ENCODE data around the gene NRDC. TPM values are rescaled to one million over a fixed set of nuclear protein-coding genes. Genes with fewer than 3 reads are reported as not detected.

NRDC gene, protein sequence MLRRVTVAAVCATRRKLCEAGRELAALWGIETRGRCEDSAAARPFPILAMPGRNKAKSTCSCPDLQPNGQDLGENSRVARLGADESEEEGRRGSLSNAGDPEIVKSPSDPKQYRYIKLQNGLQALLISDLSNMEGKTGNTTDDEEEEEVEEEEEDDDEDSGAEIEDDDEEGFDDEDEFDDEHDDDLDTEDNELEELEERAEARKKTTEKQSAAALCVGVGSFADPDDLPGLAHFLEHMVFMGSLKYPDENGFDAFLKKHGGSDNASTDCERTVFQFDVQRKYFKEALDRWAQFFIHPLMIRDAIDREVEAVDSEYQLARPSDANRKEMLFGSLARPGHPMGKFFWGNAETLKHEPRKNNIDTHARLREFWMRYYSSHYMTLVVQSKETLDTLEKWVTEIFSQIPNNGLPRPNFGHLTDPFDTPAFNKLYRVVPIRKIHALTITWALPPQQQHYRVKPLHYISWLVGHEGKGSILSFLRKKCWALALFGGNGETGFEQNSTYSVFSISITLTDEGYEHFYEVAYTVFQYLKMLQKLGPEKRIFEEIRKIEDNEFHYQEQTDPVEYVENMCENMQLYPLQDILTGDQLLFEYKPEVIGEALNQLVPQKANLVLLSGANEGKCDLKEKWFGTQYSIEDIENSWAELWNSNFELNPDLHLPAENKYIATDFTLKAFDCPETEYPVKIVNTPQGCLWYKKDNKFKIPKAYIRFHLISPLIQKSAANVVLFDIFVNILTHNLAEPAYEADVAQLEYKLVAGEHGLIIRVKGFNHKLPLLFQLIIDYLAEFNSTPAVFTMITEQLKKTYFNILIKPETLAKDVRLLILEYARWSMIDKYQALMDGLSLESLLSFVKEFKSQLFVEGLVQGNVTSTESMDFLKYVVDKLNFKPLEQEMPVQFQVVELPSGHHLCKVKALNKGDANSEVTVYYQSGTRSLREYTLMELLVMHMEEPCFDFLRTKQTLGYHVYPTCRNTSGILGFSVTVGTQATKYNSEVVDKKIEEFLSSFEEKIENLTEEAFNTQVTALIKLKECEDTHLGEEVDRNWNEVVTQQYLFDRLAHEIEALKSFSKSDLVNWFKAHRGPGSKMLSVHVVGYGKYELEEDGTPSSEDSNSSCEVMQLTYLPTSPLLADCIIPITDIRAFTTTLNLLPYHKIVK
- total RNA-seq = 100 to 1,000 TPM in 3 of 4 donors, 10 to 100 TPM in 1; 92.3 to 141 (median 113) TPM

GRCh38 chr1:51878616-51879336, at the start of gene NRDC:
Gene NRDC, minus strand, starts transcription at chr1:51878727. Its CDS starts 112 bp downstream, at chr1:51878615.
- TF ChIP-seq, protein P1, sequence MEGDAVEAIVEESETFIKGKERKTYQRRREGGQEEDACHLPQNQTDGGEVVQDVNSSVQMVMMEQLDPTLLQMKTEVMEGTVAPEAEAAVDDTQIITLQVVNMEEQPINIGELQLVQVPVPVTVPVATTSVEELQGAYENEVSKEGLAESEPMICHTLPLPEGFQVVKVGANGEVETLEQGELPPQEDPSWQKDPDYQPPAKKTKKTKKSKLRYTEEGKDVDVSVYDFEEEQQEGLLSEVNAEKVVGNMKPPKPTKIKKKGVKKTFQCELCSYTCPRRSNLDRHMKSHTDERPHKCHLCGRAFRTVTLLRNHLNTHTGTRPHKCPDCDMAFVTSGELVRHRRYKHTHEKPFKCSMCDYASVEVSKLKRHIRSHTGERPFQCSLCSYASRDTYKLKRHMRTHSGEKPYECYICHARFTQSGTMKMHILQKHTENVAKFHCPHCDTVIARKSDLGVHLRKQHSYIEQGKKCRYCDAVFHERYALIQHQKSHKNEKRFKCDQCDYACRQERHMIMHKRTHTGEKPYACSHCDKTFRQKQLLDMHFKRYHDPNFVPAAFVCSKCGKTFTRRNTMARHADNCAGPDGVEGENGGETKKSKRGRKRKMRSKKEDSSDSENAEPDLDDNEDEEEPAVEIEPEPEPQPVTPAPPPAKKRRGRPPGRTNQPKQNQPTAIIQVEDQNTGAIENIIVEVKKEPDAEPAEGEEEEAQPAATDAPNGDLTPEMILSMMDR (IDR thresholded peaks at IDR 0.05; ENCODE audit: low read depth) = no peak

DNA sequence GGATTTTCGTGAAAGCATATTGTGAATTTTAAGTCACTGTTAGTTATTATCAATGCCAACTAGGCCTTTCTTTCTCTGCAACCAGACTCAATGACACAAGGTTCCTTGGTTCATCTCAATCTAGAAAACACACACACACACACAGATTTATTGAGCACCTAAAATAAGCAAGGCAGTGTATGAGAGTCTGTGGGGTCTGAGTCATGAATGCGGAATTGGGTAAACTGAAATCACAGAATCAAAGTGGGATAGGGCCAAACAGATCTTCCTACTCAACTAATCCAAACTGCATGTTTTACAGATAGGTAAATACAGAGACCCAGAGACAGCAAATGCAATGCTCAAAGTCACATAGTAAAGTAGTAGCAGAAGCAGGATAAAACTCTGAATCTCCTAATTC, 48.5 kb upstream of the NRDC start:
- TF ChIP-seq, protein P1 (IDR thresholded peaks at IDR 0.05; ENCODE audit: low read depth) = no peak

GRCh38 chr1:51926171-51926812, 47.8 kb upstream of the NRDC start:
- TF ChIP-seq, protein P1 (IDR thresholded peaks at IDR 0.05; ENCODE audit: low read depth) = no peak

DNA sequence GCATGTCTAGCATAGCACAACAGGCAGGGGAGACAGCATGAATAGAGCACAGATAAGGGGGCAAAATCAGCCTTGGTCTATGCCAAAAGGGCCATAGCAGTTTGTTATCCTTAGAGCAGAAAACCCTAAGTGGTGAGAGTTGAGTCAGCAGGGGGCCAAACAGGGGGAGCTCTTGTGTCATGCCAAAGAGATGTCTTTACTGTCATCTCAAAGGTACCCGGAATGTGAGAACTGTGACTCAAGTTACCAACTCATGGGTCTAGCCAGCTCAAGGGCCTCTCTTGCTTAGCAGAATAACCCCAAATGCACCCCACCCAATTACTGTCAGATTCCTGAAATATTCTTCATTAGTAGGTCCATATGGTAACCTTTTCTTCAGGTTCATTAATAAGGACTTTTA, 45.9 kb upstream of the NRDC start:
- TF ChIP-seq, protein P1 (IDR thresholded peaks at IDR 0.05; ENCODE audit: low read depth) = no peak

DNA sequence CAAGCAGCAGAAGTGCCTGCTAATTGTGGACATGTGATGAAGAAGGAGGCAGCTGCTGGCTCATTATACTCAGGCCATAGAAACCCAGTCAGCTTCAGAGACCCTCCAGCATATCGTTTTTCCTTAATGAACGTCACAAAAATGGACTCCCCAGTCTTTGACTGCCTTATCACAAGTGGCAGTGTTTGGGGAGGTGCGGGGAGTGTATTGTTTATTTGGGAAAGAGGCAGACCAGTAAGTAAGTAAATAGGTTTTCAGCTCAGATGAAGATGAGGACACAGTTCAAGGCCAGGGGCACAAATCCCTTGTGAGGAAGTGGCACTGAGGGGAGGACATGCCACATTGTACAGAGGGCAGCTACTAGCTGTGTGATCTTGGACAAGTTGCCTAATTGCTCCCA, 43.5 kb upstream of the NRDC start:
- TF ChIP-seq, protein P1 (IDR thresholded peaks at IDR 0.05; ENCODE audit: low read depth) = no peak

GRCh38 chr1:51920130-51920529, 41.6 kb upstream of the NRDC start:
- TF ChIP-seq, protein P1 (IDR thresholded peaks at IDR 0.05; ENCODE audit: low read depth) = no peak

Measured in subcutaneous adipose tissue (tissue), 4 donors.